HepG2 (cell line): ENCODE data around the gene TPD52L2. TPM values are rescaled to one million over a fixed set of nuclear protein-coding genes. Genes with fewer than 3 reads are reported as not detected.

Source experiments
- MAFG ChIP-seq: sonication (generic); formaldehyde crosslinking; IDR thresholded peaks from 2 replicates; pipeline ENCODE4 v1.5.1; 2020; ENCODE audit warnings: mild to moderate bottlenecking, missing genetic modification reagents
- NBN ChIP-seq: fragments of 450-650 bp; conservative IDR thresholded peaks from 2 replicates; pipeline ENCODE4 v1.6.1; 2017
- SRSF9 ChIP-seq: fragments of 200-400 bp; formaldehyde crosslinking; IDR thresholded peaks from 2 replicates; pipeline ENCODE4 v1.6.1; 2018; ENCODE audit warnings: borderline replicate concordance, mild to moderate bottlenecking, low read depth, low read length; ENCODE audit not compliant: insufficient read depth, poor library complexity, severe bottlenecking
- ZNF121 ChIP-seq: sonication (generic); formaldehyde crosslinking; IDR thresholded peaks from 2 replicates; pipeline ENCODE4 v1.5.0; 2020; ENCODE audit warnings: mild to moderate bottlenecking, missing genetic modification reagents
- ZNF205 ChIP-seq: IDR thresholded peaks from 2 replicates; pipeline ENCODE4 v1.6.1; 2018; ENCODE audit warnings: missing biosample characterization, missing genetic modification reagents
- ZNF781 ChIP-seq: sonication (generic); formaldehyde crosslinking; IDR thresholded peaks from 2 replicates; pipeline ENCODE4 v1.5.1; 2020; ENCODE audit warnings: borderline replicate concordance, mild to moderate bottlenecking, missing genetic modification reagents; ENCODE audit errors: not compliant biosample characterization
- ZSCAN31 ChIP-seq: sonication (generic); formaldehyde crosslinking; IDR thresholded peaks from 2 replicates; pipeline ENCODE4 v1.5.0; 2020; ENCODE audit warnings: low read depth, mild to moderate bottlenecking, missing genetic modification reagents
- polyA plus RNA-seq, 8 experiments: library from polyadenylated mRNA; depleted of rRNA in 3 of 8; stranded (reverse) in 7 of 8; unstranded in 1 of 8; fragments of >200 nt; fragmentation: Illumina TruSeq in 4 of 8; extraction: Trizol in 4 of 8; gene quantifications; 2 replicates each; pipeline versions ENCODE4 v1.2.1 to v1.2.3, GENCODE V29; 2011 to 2016; ENCODE audit warnings: low read depth in 4 of 8, missing spikeins in 1 of 8, mixed read lengths in 1 of 8; ENCODE audit not compliant: insufficient read depth in 1 of 8
- total RNA-seq, 5 experiments: library from RNA; depleted of rRNA; stranded (reverse); fragments of >200 nt; fragmentation: Illumina TruSeq; extraction: Trizol; gene quantifications; 2 replicates each; pipeline ENCODE4 v1.2.3, GENCODE V29; 2016; ENCODE audit warnings: low read depth in 1 of 5
- TF ChIP-seq, protein P1 (sequence below): sonication (generic); formaldehyde crosslinking; IDR thresholded peaks from 2 replicates; pipeline ENCODE4 v1.5.1; 2020; ENCODE audit warnings: mild to moderate bottlenecking, missing genetic modification reagents, moderate library complexity
- TF ChIP-seq, protein P2 (sequence below): sonication (generic); formaldehyde crosslinking; IDR thresholded peaks from 2 replicates; pipeline ENCODE4 v1.9.0; 2021; ENCODE audit warnings: missing genetic modification reagents, borderline replicate concordance
- TF ChIP-seq, protein P3 (sequence below): sonication (generic); formaldehyde crosslinking; IDR thresholded peaks from 2 replicates; pipeline ENCODE4 v1.5.0; 2020; ENCODE audit warnings: missing genetic modification reagents, mild to moderate bottlenecking, borderline replicate concordance
- TF ChIP-seq, protein P4 (sequence below): sonication (generic); formaldehyde crosslinking; IDR thresholded peaks from 2 replicates; pipeline ENCODE4 v1.4.0; 2020; ENCODE audit warnings: mild to moderate bottlenecking, missing genetic modification reagents
- TF ChIP-seq, protein P5 (sequence below): IDR thresholded peaks from 2 replicates; pipeline ENCODE4 v1.6.1; 2012; ENCODE audit warnings: low read depth, low read length, improper control_type of control experiment
- TF ChIP-seq, protein P6 (sequence below): sonication (generic); formaldehyde crosslinking; conservative IDR thresholded peaks from 2 replicates; pipeline ENCODE4 v1.4.0; 2020; ENCODE audit warnings: missing genetic modification reagents

TPD52L2 gene
- total and polyA plus RNA-seq, 2 of the 13 experiments (the other 11 are each of a cell fraction or from before 2014, with no cell fraction given), result 156 to 184 TPM

DNA sequence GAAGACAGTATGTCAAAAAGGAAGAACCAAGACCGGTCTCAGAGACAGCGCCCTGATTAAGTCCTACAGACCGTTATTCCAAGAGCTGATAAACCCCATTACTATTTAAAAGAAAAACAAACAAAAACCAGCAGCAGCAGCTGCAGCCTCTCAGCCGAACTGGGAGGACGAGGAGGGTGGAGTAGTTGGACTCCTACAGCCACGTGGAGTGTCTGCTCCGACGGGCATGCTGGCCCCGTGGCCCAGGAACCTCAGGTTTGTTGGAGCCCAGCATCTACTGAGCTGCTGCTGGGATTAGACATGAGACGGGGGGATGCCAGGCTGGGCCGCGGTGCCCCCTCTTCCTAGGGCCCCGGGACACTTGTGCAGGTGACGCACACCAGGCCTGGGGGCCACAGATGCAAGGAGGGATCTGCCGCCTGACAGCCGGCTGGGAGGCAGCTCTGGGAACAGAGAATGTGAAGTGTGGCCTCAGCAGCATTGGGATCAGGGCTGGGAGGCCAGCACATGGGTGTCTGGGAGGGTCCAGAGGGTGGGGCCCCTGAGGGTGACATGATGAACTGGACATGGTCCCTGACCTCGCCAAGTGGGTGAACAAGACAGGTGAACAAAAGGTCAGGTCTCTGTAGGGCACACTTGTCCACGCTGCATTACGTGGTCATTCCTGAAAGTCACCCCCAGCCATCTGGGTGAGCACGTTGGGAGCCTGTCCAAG is 31.1 kb upstream of the TPD52L2 start (continued):
- TF ChIP-seq, protein P1, sequence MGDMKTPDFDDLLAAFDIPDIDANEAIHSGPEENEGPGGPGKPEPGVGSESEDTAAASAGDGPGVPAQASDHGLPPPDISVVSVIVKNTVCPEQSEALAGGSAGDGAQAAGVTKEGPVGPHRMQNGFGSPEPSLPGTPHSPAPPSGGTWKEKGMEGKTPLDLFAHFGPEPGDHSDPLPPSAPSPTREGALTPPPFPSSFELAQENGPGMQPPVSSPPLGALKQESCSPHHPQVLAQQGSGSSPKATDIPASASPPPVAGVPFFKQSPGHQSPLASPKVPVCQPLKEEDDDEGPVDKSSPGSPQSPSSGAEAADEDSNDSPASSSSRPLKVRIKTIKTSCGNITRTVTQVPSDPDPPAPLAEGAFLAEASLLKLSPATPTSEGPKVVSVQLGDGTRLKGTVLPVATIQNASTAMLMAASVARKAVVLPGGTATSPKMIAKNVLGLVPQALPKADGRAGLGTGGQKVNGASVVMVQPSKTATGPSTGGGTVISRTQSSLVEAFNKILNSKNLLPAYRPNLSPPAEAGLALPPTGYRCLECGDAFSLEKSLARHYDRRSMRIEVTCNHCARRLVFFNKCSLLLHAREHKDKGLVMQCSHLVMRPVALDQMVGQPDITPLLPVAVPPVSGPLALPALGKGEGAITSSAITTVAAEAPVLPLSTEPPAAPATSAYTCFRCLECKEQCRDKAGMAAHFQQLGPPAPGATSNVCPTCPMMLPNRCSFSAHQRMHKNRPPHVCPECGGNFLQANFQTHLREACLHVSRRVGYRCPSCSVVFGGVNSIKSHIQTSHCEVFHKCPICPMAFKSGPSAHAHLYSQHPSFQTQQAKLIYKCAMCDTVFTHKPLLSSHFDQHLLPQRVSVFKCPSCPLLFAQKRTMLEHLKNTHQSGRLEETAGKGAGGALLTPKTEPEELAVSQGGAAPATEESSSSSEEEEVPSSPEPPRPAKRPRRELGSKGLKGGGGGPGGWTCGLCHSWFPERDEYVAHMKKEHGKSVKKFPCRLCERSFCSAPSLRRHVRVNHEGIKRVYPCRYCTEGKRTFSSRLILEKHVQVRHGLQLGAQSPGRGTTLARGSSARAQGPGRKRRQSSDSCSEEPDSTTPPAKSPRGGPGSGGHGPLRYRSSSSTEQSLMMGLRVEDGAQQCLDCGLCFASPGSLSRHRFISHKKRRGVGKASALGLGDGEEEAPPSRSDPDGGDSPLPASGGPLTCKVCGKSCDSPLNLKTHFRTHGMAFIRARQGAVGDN (CRISPR knock-in tag), result peak; percentile 70
- TF ChIP-seq ZNF781 (CRISPR knock-in tag) (no peak), ZNF205 (CRISPR knock-in tag) (no peak), MAFG (CRISPR knock-in tag) (no peak), ZNF121 (no peak), SRSF9 (no peak), NBN (no peak), ZSCAN31 (CRISPR knock-in tag) (no peak)
- TF ChIP-seq, protein P2, sequence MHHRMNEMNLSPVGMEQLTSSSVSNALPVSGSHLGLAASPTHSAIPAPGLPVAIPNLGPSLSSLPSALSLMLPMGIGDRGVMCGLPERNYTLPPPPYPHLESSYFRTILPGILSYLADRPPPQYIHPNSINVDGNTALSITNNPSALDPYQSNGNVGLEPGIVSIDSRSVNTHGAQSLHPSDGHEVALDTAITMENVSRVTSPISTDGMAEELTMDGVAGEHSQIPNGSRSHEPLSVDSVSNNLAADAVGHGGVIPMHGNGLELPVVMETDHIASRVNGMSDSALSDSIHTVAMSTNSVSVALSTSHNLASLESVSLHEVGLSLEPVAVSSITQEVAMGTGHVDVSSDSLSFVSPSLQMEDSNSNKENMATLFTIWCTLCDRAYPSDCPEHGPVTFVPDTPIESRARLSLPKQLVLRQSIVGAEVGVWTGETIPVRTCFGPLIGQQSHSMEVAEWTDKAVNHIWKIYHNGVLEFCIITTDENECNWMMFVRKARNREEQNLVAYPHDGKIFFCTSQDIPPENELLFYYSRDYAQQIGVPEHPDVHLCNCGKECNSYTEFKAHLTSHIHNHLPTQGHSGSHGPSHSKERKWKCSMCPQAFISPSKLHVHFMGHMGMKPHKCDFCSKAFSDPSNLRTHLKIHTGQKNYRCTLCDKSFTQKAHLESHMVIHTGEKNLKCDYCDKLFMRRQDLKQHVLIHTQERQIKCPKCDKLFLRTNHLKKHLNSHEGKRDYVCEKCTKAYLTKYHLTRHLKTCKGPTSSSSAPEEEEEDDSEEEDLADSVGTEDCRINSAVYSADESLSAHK (CRISPR knock-in tag), result no peak
- TF ChIP-seq, protein P3, sequence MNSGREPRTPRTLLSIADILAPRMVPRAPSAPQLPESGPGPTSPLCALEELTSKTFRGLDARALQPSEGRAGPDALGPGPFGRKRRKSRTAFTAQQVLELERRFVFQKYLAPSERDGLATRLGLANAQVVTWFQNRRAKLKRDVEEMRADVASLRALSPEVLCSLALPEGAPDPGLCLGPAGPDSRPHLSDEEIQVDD (CRISPR knock-in tag), result no peak
- TF ChIP-seq, protein P4, sequence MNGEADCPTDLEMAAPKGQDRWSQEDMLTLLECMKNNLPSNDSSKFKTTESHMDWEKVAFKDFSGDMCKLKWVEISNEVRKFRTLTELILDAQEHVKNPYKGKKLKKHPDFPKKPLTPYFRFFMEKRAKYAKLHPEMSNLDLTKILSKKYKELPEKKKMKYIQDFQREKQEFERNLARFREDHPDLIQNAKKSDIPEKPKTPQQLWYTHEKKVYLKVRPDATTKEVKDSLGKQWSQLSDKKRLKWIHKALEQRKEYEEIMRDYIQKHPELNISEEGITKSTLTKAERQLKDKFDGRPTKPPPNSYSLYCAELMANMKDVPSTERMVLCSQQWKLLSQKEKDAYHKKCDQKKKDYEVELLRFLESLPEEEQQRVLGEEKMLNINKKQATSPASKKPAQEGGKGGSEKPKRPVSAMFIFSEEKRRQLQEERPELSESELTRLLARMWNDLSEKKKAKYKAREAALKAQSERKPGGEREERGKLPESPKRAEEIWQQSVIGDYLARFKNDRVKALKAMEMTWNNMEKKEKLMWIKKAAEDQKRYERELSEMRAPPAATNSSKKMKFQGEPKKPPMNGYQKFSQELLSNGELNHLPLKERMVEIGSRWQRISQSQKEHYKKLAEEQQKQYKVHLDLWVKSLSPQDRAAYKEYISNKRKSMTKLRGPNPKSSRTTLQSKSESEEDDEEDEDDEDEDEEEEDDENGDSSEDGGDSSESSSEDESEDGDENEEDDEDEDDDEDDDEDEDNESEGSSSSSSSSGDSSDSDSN (CRISPR knock-in tag), result no peak
- TF ChIP-seq, protein P5, sequence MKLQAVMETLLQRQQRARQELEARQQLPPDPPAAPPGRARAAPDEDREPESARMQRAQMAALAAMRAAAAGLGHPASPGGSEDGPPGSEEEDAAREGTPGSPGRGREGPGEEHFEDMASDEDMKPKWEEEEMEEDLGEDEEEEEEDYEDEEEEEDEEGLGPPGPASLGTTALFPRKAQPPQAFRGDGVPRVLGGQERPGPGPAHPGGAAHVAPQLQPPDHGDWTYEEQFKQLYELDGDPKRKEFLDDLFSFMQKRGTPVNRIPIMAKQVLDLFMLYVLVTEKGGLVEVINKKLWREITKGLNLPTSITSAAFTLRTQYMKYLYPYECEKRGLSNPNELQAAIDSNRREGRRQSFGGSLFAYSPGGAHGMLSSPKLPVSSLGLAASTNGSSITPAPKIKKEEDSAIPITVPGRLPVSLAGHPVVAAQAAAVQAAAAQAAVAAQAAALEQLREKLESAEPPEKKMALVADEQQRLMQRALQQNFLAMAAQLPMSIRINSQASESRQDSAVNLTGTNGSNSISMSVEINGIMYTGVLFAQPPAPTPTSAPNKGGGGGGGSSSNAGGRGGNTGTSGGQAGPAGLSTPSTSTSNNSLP, result no peak
- TF ChIP-seq, protein P6, sequence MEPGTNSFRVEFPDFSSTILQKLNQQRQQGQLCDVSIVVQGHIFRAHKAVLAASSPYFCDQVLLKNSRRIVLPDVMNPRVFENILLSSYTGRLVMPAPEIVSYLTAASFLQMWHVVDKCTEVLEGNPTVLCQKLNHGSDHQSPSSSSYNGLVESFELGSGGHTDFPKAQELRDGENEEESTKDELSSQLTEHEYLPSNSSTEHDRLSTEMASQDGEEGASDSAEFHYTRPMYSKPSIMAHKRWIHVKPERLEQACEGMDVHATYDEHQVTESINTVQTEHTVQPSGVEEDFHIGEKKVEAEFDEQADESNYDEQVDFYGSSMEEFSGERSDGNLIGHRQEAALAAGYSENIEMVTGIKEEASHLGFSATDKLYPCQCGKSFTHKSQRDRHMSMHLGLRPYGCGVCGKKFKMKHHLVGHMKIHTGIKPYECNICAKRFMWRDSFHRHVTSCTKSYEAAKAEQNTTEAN (CRISPR knock-in tag), result no peak
